ENCODE data around the gene PDS5B. TPM values are rescaled to one million over a fixed set of nuclear protein-coding genes. Genes with fewer than 3 reads are reported as not detected.

Gene PDS5B
- total RNA-seq, 1 experiment from 2014 or later: 95.5 TPM

GRCh38 chr13:32657309-32657708, 71.1 kb downstream of the PDS5B start:
- DNase-seq (ENCODE audit: low spot score): no peak
- Histone ChIP-seq H3K4me1 (ENCODE audit: insufficient read depth, low read length, poor library complexity, severe bottlenecking) (peaks cover 25% of the 10 kb centered on the region), H3K4me3 (ENCODE audit: low read depth, low read length, poor library complexity, severe bottlenecking) (no peak overlapping the region), H3K27ac (ENCODE audit: low read depth, low read length, poor library complexity, severe bottlenecking) (no peak overlapping the region), H3K27me3 (replicated peaks; ENCODE audit: insufficient read depth, low read depth, low read length, poor library complexity) (no peaks in the 10 kb centered on the region), H3K9me3 (ENCODE audit: low read depth, low read length, poor library complexity, severe bottlenecking) (peaks cover 14% of the 10 kb centered on the region), H3K36me3 (ENCODE audit: insufficient read depth, low read length, poor library complexity, severe bottlenecking) (peaks cover 9% of the 10 kb centered on the region)
- BruUV-seq (replicated peaks): no TSS peak
- ChIA-PET POLR2A (ENCODE audit: low non-redundant PET) (no interaction called here), CTCF (interaction anchor here (1.0 kb wide), 1 partner anchor 71 kb away, joined by 3 read pairs; the partner anchor contains the start of gene PDS5B)
- intact Hi-C loops (cut with micrococcal nuclease; ENCODE audit: unreplicated experiment): no loop called here
- TF ChIP-seq EZH2 (IDR thresholded peaks at IDR 0.05; ENCODE audit: borderline replicate concordance, low read depth, low read length, poor library complexity, severe bottlenecking): no peak
- TF ChIP-seq CTCF (conservative IDR thresholded peaks at IDR 0.05; ENCODE audit: low read depth, low read length): no peak

- Histone ChIP-seq H3K4me3 (ENCODE audit: low read depth, low read length, poor library complexity, severe bottlenecking) (no peak overlapping the region), H3K27me3 (replicated peaks; ENCODE audit: insufficient read depth, low read depth, low read length, poor library complexity) (no peaks in the 10 kb centered on the region), H3K9me3 (ENCODE audit: low read depth, low read length, poor library complexity, severe bottlenecking) (peaks cover 11% of the 10 kb centered on the region), H3K4me1 (ENCODE audit: insufficient read depth, low read length, poor library complexity, severe bottlenecking) (peaks cover 25% of the 10 kb centered on the region), H3K27ac (ENCODE audit: low read depth, low read length, poor library complexity, severe bottlenecking) (no peak overlapping the region), H3K36me3 (ENCODE audit: insufficient read depth, low read length, poor library complexity, severe bottlenecking) (peaks cover 4% of the 10 kb centered on the region)
- intact Hi-C loops (cut with micrococcal nuclease; ENCODE audit: unreplicated experiment): no loop called here
- POLR2A ChIA-PET (ENCODE audit: low non-redundant PET): interaction anchor here (0.6 kb wide), 1 partner anchor 197 kb away, joined by 24 read pairs; no protein-coding TSS in a partner anchor
- BruUV-seq (replicated peaks): no TSS peak
- TF ChIP-seq EZH2 (IDR thresholded peaks at IDR 0.05; ENCODE audit: borderline replicate concordance, low read depth, low read length, poor library complexity, severe bottlenecking): no peak
- no peak for TF ChIP-seq CTCF (conservative IDR thresholded peaks at IDR 0.05; ENCODE audit: low read depth, low read length)
- CTCF ChIA-PET: no interaction called here
- no peak for DNase-seq (ENCODE audit: low spot score)
Measured at GRCh38 chr13:32659736-32660135, 73.5 kb downstream of the PDS5B start.

GRCh38 chr13:32660227-32660626, 74.0 kb downstream of the PDS5B start:
- Histone ChIP-seq H3K4me3 (ENCODE audit: low read depth, low read length, poor library complexity, severe bottlenecking) (no peak overlapping the region), H3K4me1 (ENCODE audit: insufficient read depth, low read length, poor library complexity, severe bottlenecking) (peaks cover 25% of the 10 kb centered on the region), H3K9me3 (ENCODE audit: low read depth, low read length, poor library complexity, severe bottlenecking) (peaks cover 9% of the 10 kb centered on the region), H3K27me3 (replicated peaks; ENCODE audit: insufficient read depth, low read depth, low read length, poor library complexity) (no peaks in the 10 kb centered on the region), H3K27ac (ENCODE audit: low read depth, low read length, poor library complexity, severe bottlenecking) (no peak overlapping the region), H3K36me3 (ENCODE audit: insufficient read depth, low read length, poor library complexity, severe bottlenecking) (no peaks in the 10 kb centered on the region)
- DNase-seq (ENCODE audit: low spot score): no peak
- no TSS peak for BruUV-seq (replicated peaks)
- ChIA-PET POLR2A (ENCODE audit: low non-redundant PET) (interaction anchor here (0.6 kb wide), 1 partner anchor 197 kb away, joined by 24 read pairs; no protein-coding TSS in a partner anchor), CTCF (no interaction called here)
- intact Hi-C loops (cut with micrococcal nuclease; ENCODE audit: unreplicated experiment): no loop called here
- TF ChIP-seq CTCF (conservative IDR thresholded peaks at IDR 0.05; ENCODE audit: low read depth, low read length) (no peak), EZH2 (IDR thresholded peaks at IDR 0.05; ENCODE audit: borderline replicate concordance, low read depth, low read length, poor library complexity, severe bottlenecking) (no peak)
